GM10248 (cell line): ENCODE data around the gene NOA1.

Experiments
- CTCF ChIA-PET: fragments of 300-600 bp; sonication (Branson Sonifier 250); formaldehyde crosslinking; extraction: SDS; loops from one replicate; lab custom pipeline; 2021; ENCODE audit warnings: antibody characterized with exemption; lab: Yijun Ruan, JAX
- POLR2A ChIA-PET: fragments of 350-650 bp; sonication (Branson Sonifier 250); formaldehyde crosslinking; extraction: SDS; loops from one replicate; lab custom pipeline; 2020; ENCODE audit warnings: antibody characterized with exemption; lab: Yijun Ruan, JAX
- DNase-seq: peaks from one replicate; pipeline ENCODE4 v3.0.0; 2012; ENCODE audit errors: extremely low spot score
- TF ChIP-seq, protein P1 (sequence below): IDR thresholded peaks from 2 replicates; pipeline ENCODE4 v1.5.1; 2012; ENCODE audit warnings: mild to moderate bottlenecking, low read depth; ENCODE audit errors: extremely low read depth, missing control alignments, control extremely low read depth

Gene NOA1

GRCh38 chr4:56914336-56914735, 63.1 kb downstream of the NOA1 start:
- CTCF ChIA-PET, result interaction anchor here (0.7 to 2.3 kb wide), 4 partner anchors 8 to 1108 kb away, joined by 3 to 8 read pairs (median 3); no protein-coding TSS in a partner anchor
- TF ChIP-seq, protein P1, sequence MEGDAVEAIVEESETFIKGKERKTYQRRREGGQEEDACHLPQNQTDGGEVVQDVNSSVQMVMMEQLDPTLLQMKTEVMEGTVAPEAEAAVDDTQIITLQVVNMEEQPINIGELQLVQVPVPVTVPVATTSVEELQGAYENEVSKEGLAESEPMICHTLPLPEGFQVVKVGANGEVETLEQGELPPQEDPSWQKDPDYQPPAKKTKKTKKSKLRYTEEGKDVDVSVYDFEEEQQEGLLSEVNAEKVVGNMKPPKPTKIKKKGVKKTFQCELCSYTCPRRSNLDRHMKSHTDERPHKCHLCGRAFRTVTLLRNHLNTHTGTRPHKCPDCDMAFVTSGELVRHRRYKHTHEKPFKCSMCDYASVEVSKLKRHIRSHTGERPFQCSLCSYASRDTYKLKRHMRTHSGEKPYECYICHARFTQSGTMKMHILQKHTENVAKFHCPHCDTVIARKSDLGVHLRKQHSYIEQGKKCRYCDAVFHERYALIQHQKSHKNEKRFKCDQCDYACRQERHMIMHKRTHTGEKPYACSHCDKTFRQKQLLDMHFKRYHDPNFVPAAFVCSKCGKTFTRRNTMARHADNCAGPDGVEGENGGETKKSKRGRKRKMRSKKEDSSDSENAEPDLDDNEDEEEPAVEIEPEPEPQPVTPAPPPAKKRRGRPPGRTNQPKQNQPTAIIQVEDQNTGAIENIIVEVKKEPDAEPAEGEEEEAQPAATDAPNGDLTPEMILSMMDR, result no peak
- DNase-seq, result no peak
- POLR2A ChIA-PET, result no interaction called here
